H9 (cell line): ENCODE data around the gene APOM. TPM values are rescaled to one million over a fixed set of nuclear protein-coding genes. Genes with fewer than 3 reads are reported as not detected.
A peak's percentile ranks its signal among the peaks of the same experiment; 100 is the strongest.

Experiments used
- DNase-seq: peaks from one replicate; pipeline ENCODE4 v3.0.0-alpha.2; 2017
- H2AFZ ChIP-seq: one replicate; pipeline ENCODE4 v1.6.1; 2013; ENCODE audit warnings: mild to moderate bottlenecking, low read length, control low read depth, moderate library complexity
- H2AK5ac ChIP-seq: 2 replicates; pipeline ENCODE4 v1.6.1; 2013; ENCODE audit warnings: low read length, control low read depth, mixed read lengths; ENCODE audit not compliant: insufficient read length
- H2BK120ac ChIP-seq: one replicate; pipeline ENCODE4 v1.6.1; 2013; ENCODE audit warnings: low read depth, mild to moderate bottlenecking, low read length, control low read depth, inconsistent platforms; ENCODE audit not compliant: poor library complexity, severe bottlenecking
- H2BK12ac ChIP-seq: 2 replicates; pipeline ENCODE4 v1.6.1; 2013; ENCODE audit warnings: low read length, control low read depth, mixed read lengths, low read depth; ENCODE audit not compliant: insufficient read length
- H2BK15ac ChIP-seq: 2 replicates; pipeline ENCODE4 v1.6.1; 2013; ENCODE audit warnings: low read depth, low read length, control low read depth
- H2BK20ac ChIP-seq: one replicate; pipeline ENCODE4 v1.6.1; 2013; ENCODE audit warnings: low read depth, mild to moderate bottlenecking, low read length, control low read depth, inconsistent platforms; ENCODE audit not compliant: poor library complexity, severe bottlenecking
- H2BK5ac ChIP-seq: 2 replicates; pipeline ENCODE4 v1.6.1; 2013; ENCODE audit warnings: low read length, control low read depth, mixed read lengths; ENCODE audit not compliant: insufficient read length
- H3K14ac ChIP-seq: 2 replicates; pipeline ENCODE4 v1.6.1; 2013; ENCODE audit warnings: low read length, control low read depth; ENCODE audit not compliant: insufficient read depth
- H3K18ac ChIP-seq: 2 replicates; pipeline ENCODE4 v1.6.1; 2013; ENCODE audit warnings: low read depth, mild to moderate bottlenecking, mixed read lengths, low read length, control low read depth; ENCODE audit not compliant: insufficient read length
- H3K23ac ChIP-seq: 2 replicates; pipeline ENCODE4 v1.6.1; 2013; ENCODE audit warnings: low read length, control low read depth, mixed read lengths, low read depth; ENCODE audit not compliant: insufficient read length
- H3K23me2 ChIP-seq: 2 replicates; pipeline ENCODE4 v1.6.1; 2013; ENCODE audit warnings: low read depth, mild to moderate bottlenecking, mixed read lengths, low read length, control low read depth; ENCODE audit not compliant: insufficient read length, poor library complexity, severe bottlenecking
- H3K27ac ChIP-seq: 2 replicates; pipeline ENCODE4 v1.5.1; 2013; ENCODE audit warnings: low read length, control low read depth, mixed read lengths, low read depth; ENCODE audit not compliant: insufficient read length
- H3K27me3 ChIP-seq: 2 replicates; pipeline ENCODE4 v1.6.1; 2013; ENCODE audit warnings: low read length, control low read depth, inconsistent platforms; ENCODE audit not compliant: insufficient read depth
- H3K4ac ChIP-seq: 2 replicates; pipeline ENCODE4 v1.6.1; 2013; ENCODE audit warnings: low read depth, mild to moderate bottlenecking, control low read depth, inconsistent platforms, low read length, moderate library complexity
- H3K4me1 ChIP-seq: 2 replicates; pipeline ENCODE4 v1.6.1; 2013; ENCODE audit warnings: low read length, control low read depth, inconsistent platforms; ENCODE audit not compliant: insufficient read depth
- H3K4me2 ChIP-seq: 2 replicates; pipeline ENCODE4 v1.6.1; 2013; ENCODE audit warnings: low read length, control low read depth, mixed read lengths; ENCODE audit not compliant: insufficient read length, insufficient read depth
- H3K56ac ChIP-seq: 2 replicates; pipeline ENCODE4 v1.6.1; 2013; ENCODE audit warnings: low read depth, mild to moderate bottlenecking, mixed read lengths, low read length, control low read depth; ENCODE audit not compliant: insufficient read length
- H3K79me1 ChIP-seq: 2 replicates; pipeline ENCODE4 v1.6.1; 2013; ENCODE audit warnings: low read depth, mild to moderate bottlenecking, moderate library complexity, low read length, control low read depth, inconsistent platforms; ENCODE audit not compliant: insufficient read depth, poor library complexity, severe bottlenecking
- H3K79me2 ChIP-seq: 2 replicates; pipeline ENCODE4 v1.6.1; 2013; ENCODE audit warnings: low read length, control low read depth, inconsistent platforms; ENCODE audit not compliant: insufficient read depth
- H3K9ac ChIP-seq: 2 replicates; pipeline ENCODE4 v1.6.1; 2013; ENCODE audit warnings: low read length, control low read depth, mixed read lengths; ENCODE audit not compliant: insufficient read length; ENCODE audit errors: extremely low read depth
- H3K9me3 ChIP-seq: one replicate; pipeline ENCODE4 v1.6.1; 2013; ENCODE audit warnings: low read depth, low read length, inconsistent platforms; ENCODE audit not compliant: control insufficient read depth
- H3T11ph ChIP-seq: one replicate; pipeline ENCODE4 v1.6.1; 2013; ENCODE audit warnings: mild to moderate bottlenecking, low read length, control low read depth, inconsistent platforms
- H4K20me1 ChIP-seq: one replicate; pipeline ENCODE4 v1.6.1; 2013; ENCODE audit not compliant: control insufficient read depth, insufficient read length, insufficient read depth
- H4K5ac ChIP-seq: 2 replicates; pipeline ENCODE4 v1.6.1; 2013; ENCODE audit warnings: low read depth, mild to moderate bottlenecking, mixed read lengths, low read length, control low read depth; ENCODE audit not compliant: insufficient read length
- H4K8ac ChIP-seq: replicated peaks from 2 replicates; pipeline ENCODE4 v1.6.1; 2013; ENCODE audit warnings: low read length, control low read depth, mixed read lengths, low read depth; ENCODE audit not compliant: insufficient read length
- H4K91ac ChIP-seq: 2 replicates; pipeline ENCODE4 v1.6.1; 2013; ENCODE audit warnings: low read depth, mild to moderate bottlenecking, moderate library complexity, mixed read lengths, low read length, control low read depth; ENCODE audit not compliant: insufficient read length
- H3K27ac Mint-ChIP-seq, 3 experiments: 2 replicates in 2 of 3; 3 replicates in 1 of 3; pipeline ENCODE4 v1.8.0; 2020 to 2021; ENCODE audit warnings: mixed read lengths in 3 of 3, mild to moderate bottlenecking in 1 of 3, moderate library complexity in 1 of 3
- H3K27me3 Mint-ChIP-seq: 2 replicates; pipeline ENCODE4 v1.8.0; 2021; ENCODE audit warnings: low read depth, mild to moderate bottlenecking, moderate library complexity, mixed read lengths
- H3K36me3 Mint-ChIP-seq, 3 experiments: 2 replicates in 2 of 3; 3 replicates in 1 of 3; pipeline ENCODE4 v1.8.0; 2020 to 2021; ENCODE audit warnings: low read depth in 3 of 3, mixed read lengths in 3 of 3; ENCODE audit not compliant: insufficient read depth in 1 of 3
- H3K4me1 Mint-ChIP-seq, 2 experiments: 2 replicates each; pipeline ENCODE4 v1.8.0; 2020; ENCODE audit warnings: mixed read lengths in 2 of 2
- H3K4me3 Mint-ChIP-seq, 2 experiments: 2 replicates in 1 of 2; 3 replicates in 1 of 2; pipeline ENCODE4 v1.8.0; 2020 to 2021; ENCODE audit warnings: mild to moderate bottlenecking in 2 of 2, mixed read lengths in 2 of 2, moderate library complexity in 1 of 2
- H3K9me3 Mint-ChIP-seq, 2 experiments: 2 replicates in 1 of 2; 3 replicates in 1 of 2; pipeline ENCODE4 v1.8.0; 2020; ENCODE audit warnings: mild to moderate bottlenecking in 2 of 2, mixed read lengths in 2 of 2, moderate library complexity in 1 of 2
- WGBS: extraction: QIAGEN DNeasy Blood & Tissue Kit; methylation state at CpG from one replicate; pipeline ENCODE4 v1.1.7; 2013; ENCODE audit warnings: missing lambda C conversion rate, low lambda C conversion rate, mixed read lengths; ENCODE audit not compliant: insufficient read length; ENCODE audit errors: extremely low coverage; 5-methylcytosine and 5-hydroxymethylcytosine counted together
- total RNA-seq: library from RNA; stranded (reverse); gene quantifications from 2 replicates; pipeline ENCODE4 v1.2.1, GENCODE V29; 2021
- TF ChIP-seq, protein P1 (sequence below): fragments of 200-600 bp; sonication (generic); conservative IDR thresholded peaks from 3 replicates; pipeline ENCODE4 v1.8.0; 2021; ENCODE audit warnings: antibody characterized with exemption, mild to moderate bottlenecking

APOM gene
- total RNA-seq, 1 experiment from 2014 or later = 3.6 TPM

DNA sequence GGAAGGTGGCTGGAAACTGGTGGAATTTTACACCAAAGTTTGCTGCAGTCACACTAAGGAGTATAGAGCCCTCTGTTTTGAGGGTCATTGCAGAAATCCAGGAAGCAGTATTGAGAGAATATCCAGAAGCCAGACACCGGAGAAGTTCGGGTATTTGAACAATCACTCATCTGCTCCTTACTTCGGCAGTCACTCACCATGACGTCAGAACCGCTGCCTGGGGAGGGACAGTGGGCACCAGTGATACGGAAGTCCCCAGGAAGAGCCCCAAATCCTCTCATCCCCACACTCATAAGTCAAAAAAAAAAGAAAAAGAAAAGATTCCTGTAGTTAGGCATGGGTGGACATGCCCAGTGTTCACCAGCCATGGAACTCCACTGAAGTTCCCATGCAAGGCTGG lies 21.2 kb downstream of the APOM start:
- H3K4me3 Mint-ChIP-seq = peak overlapping the region in 1 of 2 experiments; percentile 17; a peak in 1 of 5 replicates
- TF ChIP-seq, protein P1, sequence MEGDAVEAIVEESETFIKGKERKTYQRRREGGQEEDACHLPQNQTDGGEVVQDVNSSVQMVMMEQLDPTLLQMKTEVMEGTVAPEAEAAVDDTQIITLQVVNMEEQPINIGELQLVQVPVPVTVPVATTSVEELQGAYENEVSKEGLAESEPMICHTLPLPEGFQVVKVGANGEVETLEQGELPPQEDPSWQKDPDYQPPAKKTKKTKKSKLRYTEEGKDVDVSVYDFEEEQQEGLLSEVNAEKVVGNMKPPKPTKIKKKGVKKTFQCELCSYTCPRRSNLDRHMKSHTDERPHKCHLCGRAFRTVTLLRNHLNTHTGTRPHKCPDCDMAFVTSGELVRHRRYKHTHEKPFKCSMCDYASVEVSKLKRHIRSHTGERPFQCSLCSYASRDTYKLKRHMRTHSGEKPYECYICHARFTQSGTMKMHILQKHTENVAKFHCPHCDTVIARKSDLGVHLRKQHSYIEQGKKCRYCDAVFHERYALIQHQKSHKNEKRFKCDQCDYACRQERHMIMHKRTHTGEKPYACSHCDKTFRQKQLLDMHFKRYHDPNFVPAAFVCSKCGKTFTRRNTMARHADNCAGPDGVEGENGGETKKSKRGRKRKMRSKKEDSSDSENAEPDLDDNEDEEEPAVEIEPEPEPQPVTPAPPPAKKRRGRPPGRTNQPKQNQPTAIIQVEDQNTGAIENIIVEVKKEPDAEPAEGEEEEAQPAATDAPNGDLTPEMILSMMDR = no peak
- H3K56ac ChIP-seq = no peak overlapping the region
- no peak overlapping the region for H2AK5ac ChIP-seq
- no CpG with 5 or more reads among the region's 6 CpGs for WGBS
- H3K27ac ChIP-seq = no peak overlapping the region
- H3K23ac ChIP-seq = no peak overlapping the region
- peaks cover 17% of the 10 kb centered on the region for H3K27me3 Mint-ChIP-seq
- no peak overlapping the region for H4K91ac ChIP-seq
- no peak overlapping the region for H2AFZ ChIP-seq
- H4K5ac ChIP-seq = no peak overlapping the region
- DNase-seq = no peak
- H4K8ac ChIP-seq = no peak overlapping the region
- no peaks in the 10 kb centered on the region for H3K79me1 ChIP-seq
- no peak overlapping the region for H3K18ac ChIP-seq
- peaks cover 9% of the 10 kb centered on the region for H3K23me2 ChIP-seq
- no peak overlapping the region for H3K14ac ChIP-seq
- H3K9ac ChIP-seq = no peak overlapping the region
- H3K27ac Mint-ChIP-seq = no peak overlapping the region
- no peaks in the 10 kb centered on the region for H3K79me2 ChIP-seq
- H3K9me3 Mint-ChIP-seq = no peaks in the 10 kb centered on the region; a peak in 1 of 5 replicates
- no peak overlapping the region for H2BK15ac ChIP-seq
- peaks cover 12 to 17% of the 10 kb centered on the region in 2 experiments for H3K4me1 Mint-ChIP-seq
- no peak overlapping the region for H2BK12ac ChIP-seq
- no peak overlapping the region for H3T11ph ChIP-seq
- no peak overlapping the region for H2BK5ac ChIP-seq
- no peak overlapping the region for H3K4me2 ChIP-seq
- no peaks in the 10 kb centered on the region; the same call in 1 of the 2 replicates for H3K27me3 ChIP-seq
- peaks cover 10 to 19% (median 16%) of the 10 kb centered on the region in 3 experiments; a peak in 6 of 7 replicates for H3K36me3 Mint-ChIP-seq
- H2BK20ac ChIP-seq = no peak overlapping the region
- no peak overlapping the region for H3K4ac ChIP-seq
- H3K9me3 ChIP-seq = no peaks in the 10 kb centered on the region
- H4K20me1 ChIP-seq = no peaks in the 10 kb centered on the region
- H2BK120ac ChIP-seq = no peak overlapping the region
- H3K4me1 ChIP-seq = no peaks in the 10 kb centered on the region
